Inflammatory macrophage treated with lipopolysaccharide for 1 hour (primary cell): ENCODE measurements around the gene ITLN1.

Experiments used
- DNase-seq, 2 donors: peaks; one replicate each; pipeline ENCODE4 v3.0.0-alpha.2; 2020 to 2022

The ITLN1 gene

DNA sequence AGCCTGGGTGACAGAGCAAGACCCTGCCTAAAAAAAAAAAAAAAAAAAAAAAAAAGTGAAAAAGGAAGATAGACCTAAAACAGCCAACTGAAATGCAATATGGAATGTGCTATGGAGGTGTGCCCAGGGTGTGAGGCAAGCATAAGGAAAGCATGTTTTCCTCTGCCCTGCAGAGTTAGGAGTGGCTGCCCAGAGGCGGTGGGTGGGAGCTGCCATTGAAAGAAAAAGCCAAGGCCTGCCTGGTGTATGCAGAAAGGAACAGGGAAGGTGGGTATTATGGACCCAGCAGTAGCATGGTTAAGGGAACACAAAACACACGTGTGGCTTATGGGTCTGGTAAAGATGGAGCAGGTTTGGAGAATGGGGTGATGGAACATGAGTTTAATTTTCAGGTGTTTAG lies 31.2 kb downstream of the ITLN1 start:
- DNase-seq: no peak

DNA sequence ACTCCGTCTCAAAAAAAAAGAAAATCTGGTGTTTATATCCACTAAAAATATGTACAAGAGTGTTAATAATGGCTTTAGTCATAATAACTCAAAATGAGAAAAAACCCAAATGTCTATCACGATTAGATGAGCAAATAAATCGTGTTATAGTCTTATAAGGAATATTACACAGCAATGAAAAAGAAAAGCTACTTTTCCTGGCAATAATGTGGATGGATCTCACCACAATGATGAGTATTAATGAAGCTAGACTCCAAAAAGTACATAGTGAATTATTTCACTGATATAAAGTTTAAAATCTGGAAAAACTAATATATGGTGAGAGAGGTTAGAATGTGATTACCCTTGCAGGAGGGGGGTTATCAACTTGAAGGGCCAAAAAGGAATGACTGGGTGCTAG lies 32.0 kb downstream of the ITLN1 start:
- DNase-seq: no peak

DNA sequence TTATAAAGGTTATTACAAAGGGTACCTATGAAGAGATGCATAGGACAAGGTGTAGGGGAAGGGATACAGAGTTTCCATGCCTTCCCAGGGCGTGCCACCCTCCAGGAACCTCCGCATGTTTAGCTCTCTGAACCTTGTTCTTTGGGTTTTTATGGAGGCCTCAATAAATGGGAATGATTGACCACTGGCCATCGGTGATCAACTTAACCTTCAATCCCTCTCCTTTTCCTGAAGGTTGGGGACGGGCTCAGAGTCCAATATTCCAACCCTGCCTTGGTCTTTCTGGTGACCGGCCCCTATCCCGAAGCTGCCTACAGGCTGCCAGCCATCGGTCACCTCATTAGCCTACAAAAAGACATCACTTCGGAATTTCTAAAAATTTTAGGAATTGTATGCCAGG lies 34.0 kb downstream of the ITLN1 start:
- no peak for DNase-seq

DNA sequence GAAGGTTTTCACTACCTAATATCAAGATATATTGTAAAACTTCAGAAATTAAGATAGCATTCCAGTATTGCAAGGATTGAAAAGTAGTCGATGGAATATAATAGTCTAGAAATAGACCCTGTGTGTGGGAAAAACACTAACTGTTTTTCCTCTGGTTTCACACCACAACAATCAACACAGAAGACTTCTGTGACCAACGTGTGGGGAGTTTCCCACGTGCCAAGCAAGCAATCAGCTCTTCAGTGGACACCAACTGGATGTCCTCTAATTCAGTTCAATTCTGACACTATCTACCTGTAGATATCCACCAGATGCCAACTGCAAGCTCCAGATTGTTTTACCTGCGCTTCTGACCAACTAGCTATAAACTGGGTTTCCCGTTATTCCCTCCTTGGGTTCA lies 34.4 kb downstream of the ITLN1 start:
- DNase-seq: no peak

DNA sequence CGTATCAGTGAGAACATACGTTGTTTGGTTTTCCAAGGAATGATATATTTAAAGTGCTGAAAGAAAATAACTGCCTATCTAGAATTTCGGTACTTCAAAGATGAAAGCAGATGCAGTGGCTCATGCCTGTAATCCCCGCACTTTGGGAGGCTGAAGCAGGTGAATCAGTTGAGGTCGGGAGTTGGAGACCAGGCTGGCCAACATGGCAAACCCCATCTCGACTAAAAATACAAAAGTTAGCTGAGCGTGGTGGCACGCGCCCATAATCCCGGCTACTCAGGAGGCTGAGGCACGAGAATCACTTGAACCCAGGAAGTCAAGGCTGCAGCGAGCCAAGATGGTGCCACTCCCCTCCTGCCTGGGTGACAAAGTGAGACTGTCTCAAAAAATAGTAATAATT lies 38.7 kb downstream of the ITLN1 start:
- no peak for DNase-seq

DNA sequence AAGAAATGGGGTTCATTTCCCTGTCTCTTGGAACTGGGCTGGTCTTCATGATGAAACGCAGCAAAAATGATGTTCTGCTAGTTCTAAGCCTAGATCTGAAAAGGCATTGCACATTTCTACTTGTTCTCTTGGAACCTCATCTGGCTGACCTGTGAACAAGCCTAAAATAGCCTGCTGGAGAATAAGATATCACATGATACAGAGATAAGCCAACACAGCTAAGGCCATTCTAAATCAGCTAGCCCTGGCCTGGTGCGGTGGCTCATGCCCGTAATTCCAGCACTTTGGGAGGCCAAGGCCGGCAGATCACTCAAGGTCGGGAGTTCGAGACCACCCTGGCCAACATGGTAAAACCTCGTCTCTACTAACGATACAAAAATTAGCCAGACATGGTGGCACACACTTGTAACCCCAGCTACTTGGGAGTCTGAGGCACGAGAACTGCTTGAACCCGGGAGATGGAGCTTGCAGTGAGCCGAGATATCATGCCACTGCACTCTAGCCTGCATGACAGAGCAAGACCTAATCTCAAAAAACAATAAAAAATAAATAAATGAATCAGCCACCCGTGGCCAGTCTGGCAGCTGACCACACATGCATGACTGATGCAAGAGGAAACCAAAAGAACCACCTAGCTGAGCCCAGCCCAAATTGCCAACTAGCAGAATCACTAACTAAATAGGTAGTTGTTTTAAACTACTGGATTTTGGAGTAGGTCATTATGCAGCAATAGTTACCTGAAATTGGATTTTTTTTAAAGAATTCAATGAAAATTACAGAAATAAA lies 40.3 kb downstream of the ITLN1 start:
- DNase-seq: no peak

DNA sequence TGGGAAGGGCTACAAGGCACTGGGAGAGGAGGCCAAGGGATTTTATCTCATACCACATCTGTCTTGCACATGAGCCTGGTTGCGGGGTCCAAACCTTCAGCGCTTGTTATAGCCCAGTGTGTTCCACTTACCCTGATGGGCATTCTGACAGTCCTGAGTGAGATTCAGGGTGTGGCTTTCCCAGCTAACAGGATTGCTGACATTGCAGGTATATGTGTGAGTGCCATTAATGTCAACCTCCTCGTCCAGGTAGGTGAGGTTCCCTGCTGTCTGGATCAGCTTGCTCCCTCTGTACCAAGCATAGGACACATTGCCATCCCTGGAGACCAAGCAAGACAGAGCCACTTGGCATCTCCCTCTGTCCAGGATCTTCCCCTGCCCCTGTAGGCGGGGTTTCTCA lies 43.9 kb downstream of the ITLN1 start:
- DNase-seq: no peak

DNA sequence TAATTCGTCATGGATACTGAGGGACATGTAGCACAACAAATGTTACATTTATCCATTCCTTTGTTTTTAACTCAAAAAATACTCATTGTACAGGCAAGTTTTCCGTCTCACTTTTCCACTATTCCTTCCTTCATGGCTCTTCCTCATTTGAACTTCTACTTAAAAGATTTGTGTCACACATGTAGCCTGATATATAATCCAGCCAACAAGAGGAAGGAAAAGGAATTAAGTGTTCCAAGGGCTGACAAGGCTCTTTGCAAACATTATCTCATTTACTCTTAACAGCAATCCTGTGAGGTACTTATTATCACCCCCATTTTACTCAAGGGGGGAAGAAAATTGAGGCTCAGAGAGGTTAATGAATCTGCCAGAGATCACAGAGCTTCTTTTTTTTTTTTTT lies 45.2 kb downstream of the ITLN1 start:
- no peak for DNase-seq

DNA sequence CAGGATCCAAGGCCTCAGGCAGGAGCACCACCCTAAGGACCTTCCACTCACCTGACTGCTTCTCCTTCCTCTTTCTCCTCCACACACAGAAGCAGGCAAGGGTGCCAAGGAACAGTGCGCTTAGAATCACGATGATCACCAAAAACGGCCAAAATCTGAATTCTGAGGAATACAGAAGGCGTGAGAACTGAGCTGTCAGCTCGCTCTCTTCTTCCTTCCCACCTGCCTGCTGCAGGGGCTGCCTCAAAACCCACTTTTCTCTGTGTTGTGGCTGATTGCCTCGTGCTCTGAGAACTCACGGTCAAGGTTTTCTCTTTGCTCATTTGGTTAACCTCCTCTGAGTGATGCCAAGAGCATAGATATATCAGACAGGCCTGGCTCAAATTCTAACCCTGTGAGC lies 46.1 kb downstream of the ITLN1 start:
- DNase-seq: no peak

DNA sequence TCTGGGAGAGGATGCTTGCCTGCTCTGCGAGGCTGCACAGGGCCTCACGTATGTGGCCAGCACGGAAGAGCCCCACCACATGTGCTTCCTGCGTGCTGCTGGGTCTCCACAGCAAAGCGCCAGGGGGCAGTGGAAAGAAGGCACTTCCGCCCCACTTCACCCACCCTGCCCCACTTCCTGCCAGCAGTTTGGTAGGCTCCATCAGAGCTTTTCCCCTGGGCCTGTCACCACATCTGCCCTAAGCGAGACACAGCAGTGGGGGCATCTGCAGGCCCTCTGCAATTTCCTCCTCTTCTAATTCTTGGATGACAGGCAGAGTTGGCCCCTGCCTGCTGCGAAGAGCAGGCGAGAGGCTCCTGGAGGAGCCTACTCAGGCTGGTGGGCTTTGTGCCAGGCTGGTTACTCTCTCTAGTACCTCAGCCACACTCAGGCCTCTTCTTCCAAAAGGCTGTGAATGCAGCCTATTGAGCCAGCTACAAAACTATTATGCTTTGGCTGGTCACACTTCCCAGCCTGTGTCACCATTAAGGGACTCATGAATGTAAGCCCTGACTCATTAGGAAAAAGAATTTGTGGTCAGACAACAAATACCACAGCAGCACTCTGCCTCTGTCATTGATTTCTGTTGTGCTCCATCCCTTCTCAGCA lies 47.3 kb downstream of the ITLN1 start:
- no peak for DNase-seq

DNA sequence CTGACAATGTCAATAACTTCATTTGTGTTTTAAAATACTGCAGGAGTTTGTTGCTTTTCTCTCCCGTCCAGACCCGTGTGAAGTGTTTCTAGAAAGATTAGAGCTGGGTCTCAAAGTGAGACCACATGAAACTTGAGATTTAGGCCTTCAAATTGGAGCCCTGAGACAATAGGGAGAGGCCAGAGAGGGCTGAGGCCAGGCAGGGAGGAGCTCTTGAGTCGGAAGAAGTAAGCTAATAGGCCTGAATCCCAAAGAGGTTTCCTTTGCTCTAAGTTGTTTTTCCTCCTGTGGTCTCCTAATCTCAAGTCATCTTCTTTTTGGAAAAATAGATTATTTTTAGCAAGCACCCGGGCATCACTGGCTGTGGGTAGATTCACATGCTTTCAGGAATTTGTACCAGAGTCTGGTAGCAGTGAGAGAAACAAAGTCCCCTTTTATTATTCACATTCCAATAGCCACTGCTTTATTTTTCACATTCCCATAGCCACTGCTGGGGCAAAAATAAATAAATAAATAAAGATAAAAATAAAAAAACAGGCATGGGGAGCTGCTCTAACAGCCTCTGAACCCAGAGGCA lies 47.9 kb downstream of the ITLN1 start:
- DNase-seq: no peak

DNA sequence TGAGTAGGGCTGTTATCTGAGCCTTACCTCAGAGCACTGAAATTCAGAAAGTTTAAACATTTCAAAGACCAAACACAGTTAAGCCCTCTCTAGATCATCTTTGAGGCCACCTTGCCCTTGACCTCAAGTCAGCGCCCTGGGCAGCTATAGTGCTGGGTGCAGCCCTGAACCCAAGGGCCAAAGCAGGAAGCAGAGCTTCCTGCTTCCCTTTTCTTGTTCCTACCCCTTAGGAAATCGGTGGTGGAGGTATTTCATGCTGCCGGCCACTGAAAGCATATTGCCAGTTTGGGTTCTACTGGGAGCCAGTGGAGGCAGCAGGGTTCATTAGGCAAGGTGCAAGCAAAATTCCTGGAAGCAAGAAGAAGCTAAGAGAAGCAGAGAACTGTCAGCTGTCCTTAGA lies 48.4 kb downstream of the ITLN1 start:
- peak; percentile 33 to 35 for DNase-seq

DNA sequence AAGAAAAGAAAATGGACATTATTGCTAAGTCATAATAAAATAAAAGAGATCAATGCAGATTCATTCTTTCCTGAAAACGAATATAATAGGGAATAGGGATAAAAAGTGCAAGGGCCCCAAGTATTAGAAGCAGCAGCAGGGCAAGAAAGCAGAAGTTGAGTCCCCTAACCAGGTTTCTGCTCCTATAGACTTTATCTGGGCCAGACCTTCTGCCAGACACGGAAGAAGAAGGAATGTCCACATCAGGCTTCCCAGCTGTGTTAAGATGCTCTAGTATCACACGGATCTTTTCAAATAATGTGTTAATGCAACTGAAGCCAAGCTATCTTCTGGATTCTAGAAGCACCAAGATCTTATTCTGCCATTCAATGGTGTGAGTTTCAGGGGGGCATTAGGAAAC lies 49.2 kb downstream of the ITLN1 start:
- no peak for DNase-seq

DNA sequence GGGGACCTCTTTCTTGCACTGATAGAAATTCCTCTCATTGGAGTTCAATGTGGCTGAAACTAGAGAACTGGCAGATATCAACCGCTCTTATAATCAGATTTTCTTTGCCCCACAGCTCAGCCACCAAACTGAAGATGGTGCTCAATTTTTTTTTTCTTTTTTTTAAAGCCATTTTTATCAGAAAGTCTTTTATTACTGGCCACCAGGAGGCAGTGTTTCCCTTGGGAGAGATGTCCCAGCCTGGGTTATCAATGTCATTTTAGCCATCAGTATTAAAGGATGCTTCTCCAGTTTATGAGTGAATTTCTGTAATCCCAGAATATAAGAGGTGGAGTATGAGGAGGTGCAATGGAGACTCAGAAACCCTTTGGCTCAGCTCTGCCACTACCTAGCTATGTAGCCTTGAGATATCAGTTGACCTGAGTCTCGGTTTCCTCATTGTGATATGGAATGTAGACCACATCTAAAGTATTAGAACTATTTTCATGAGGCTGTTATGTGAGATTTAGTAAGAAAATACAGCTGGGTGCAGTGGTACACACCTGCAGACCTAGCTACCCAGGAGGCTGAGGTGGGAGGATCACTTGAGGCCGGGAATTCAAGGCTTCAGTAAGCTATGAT lies 49.9 kb downstream of the ITLN1 start:
- peak; percentile 47 to 76 for DNase-seq

DNA sequence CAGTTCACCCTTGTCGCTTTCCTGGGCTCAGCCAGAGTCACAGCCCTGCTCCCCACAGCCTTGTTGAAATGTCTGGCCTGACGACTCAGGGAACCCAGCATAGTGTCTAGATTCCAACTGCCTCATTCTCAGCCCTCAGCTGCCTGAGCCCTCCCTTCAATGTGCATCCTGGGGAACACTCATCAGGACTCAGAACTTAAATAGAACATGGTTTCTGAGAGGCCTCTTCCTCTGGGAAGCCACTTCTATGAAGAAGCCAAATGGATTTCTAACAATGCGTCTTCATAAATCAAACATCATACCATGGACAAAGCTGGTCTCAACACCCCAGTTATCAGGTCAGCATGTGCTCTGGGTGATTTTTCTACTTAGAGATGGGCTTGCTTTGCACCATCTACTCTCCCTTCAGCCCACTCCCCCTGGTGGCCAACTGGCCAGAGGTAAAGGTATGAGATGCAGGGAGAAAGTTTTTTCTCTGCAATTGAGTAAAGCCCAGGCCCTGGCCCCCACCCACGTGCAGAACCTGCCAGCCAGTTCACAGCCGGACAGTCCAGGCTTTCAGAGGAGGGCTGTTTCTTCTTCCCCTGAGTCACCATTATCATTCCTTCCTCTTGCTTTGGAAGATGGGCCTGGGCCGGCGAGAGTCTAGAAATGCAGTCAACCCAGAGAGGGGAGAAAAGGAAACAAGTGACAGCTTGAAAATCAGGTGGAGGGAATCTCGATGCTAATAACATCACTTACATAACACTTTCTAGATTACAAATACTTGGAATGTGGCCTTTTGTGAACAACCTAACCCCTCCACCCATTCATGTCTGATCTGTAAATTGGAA lies 54.4 kb downstream of the ITLN1 start:
- DNase-seq: peak; percentile 51 to 67

DNA sequence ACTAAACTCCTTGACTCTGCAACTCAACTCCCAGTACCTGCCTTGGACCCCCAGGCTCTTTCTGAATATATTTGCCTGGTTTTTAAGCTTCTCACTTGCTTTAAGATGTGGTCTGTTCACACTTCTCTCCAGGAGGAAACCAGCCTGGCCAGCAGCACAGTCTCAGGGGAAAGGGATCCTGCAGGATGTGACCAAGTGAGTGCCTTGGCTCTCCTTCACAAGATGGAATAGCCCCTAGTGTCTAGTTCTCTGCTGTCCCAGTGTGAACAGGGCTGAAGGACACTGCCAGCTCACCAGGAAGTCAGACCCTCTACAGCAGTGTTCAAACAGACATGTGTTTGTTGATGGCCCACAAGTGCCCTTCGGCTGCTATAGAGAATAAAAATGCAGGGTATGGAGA lies 55.2 kb downstream of the ITLN1 start:
- no peak for DNase-seq

DNA sequence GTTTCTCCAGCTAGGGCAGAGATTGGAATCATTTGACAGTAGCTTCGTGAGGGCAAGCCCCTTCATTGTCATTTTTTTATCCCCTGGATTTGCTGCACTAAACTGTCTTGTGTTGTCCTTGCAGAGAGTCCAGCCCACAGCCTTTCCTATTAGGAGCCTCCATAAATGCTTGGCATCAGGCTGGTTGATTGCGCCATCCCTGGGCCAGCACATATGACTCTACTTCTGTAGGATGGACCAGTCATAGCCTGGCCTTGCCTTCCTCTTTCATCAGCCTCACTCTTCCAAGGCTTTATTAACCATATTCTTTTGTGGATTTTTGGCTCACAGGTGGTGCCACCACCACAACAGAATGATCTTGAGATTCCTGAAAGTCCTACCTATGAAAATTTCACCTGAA lies 57.6 kb downstream of the ITLN1 start:
- DNase-seq: peak; percentile 77 to 80

DNA sequence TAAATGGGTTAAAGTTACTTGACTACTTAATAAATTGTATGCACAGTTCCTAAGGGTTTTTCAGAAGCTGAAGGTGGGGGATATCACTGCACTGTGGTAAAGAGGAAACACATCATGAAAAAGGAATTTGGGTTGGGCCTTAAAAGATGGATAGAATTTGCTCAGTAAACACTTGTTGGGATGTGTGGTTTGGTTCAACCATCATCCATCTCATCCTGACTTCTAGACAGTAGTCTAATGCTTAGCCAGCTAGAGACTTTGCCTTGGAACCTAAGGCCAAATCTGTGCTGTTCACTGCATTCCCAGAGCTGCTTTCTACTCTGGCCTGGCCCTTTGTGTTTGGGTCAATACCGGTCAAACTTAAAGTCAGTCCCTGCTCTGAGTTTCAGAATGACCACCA lies 58.4 kb downstream of the ITLN1 start:
- peak in 1 of 2 donors; percentile 29 for DNase-seq
